DLD1 (cell line): ENCODE data around the gene AP4E1.
"Not testable (repeated sequence)": the region's sequence is repeated elsewhere in the genome, so short reads cannot be mapped to it uniquely, and the experiment has no call there.

Experiments
- in situ Hi-C: cut with HindIII; loops from 2 replicates; pipeline ENCODE4 v1.10.0; 2017; ENCODE audit warnings: low sequenced_read_pairs

Gene AP4E1

GRCh38 chr15:50888054-50888453 is 20.4 kb upstream of the AP4E1 start:
- in situ Hi-C loops: no loop called here

GRCh38 chr15:50889589-50889988 is 18.9 kb upstream of the AP4E1 start:
- in situ Hi-C loops: no loop called here

GRCh38 chr15:50890751-50891150 is 17.7 kb upstream of the AP4E1 start:
- in situ Hi-C loops: no loop called here

GRCh38 chr15:50891159-50891558 is 17.3 kb upstream of the AP4E1 start:
- in situ Hi-C loops: no loop called here

- in situ Hi-C loops: no loop called here
These were observed 14.5 kb upstream of the AP4E1 start for GRCh38 chr15:50893976-50894375.

GRCh38 chr15:50901390-50901789 is 7.1 kb upstream of the AP4E1 start:
- in situ Hi-C loops: not testable (repeated sequence)

GRCh38 chr15:50904211-50904610 is 4.3 kb upstream of the AP4E1 start:
- in situ Hi-C loops: no loop called here

GRCh38 chr15:50905055-50905454 is 3.4 kb upstream of the AP4E1 start:
- in situ Hi-C loops: no loop called here

- in situ Hi-C loops: no loop called here
These were observed 1.4 kb upstream of the AP4E1 start for GRCh38 chr15:50906954-50907600.

GRCh38 chr15:50907601-50908208 is 778 bp upstream of the AP4E1 start:
- in situ Hi-C loops: no loop called here

GRCh38 chr15:50909010-50909317 is 481 bp downstream of the AP4E1 start:
- in situ Hi-C loops: no loop called here

- in situ Hi-C loops: not testable (repeated sequence)
These were observed 1.9 kb downstream of the AP4E1 start for GRCh38 chr15:50910426-50910795.

- in situ Hi-C loops: no loop called here
These were observed 2.5 kb downstream of the AP4E1 start for GRCh38 chr15:50911001-50911400.

GRCh38 chr15:50911621-50912020 is 3.1 kb downstream of the AP4E1 start:
- in situ Hi-C loops: no loop called here

- in situ Hi-C loops: no loop called here
These were observed 7.9 kb downstream of the AP4E1 start for GRCh38 chr15:50916400-50916799.

GRCh38 chr15:50919359-50919758 is 10.9 kb downstream of the AP4E1 start:
- in situ Hi-C loops: not testable (repeated sequence)

- in situ Hi-C loops: no loop called here
These were observed 16.8 kb downstream of the AP4E1 start for GRCh38 chr15:50925281-50925680.

- in situ Hi-C loops: no loop called here
These were observed 20.6 kb downstream of the AP4E1 start for GRCh38 chr15:50929062-50929461.

- in situ Hi-C loops: no loop called here
These were observed 22.3 kb downstream of the AP4E1 start for GRCh38 chr15:50930792-50931191.

GRCh38 chr15:50933341-50933740 is 24.9 kb downstream of the AP4E1 start:
- in situ Hi-C loops: no loop called here

- in situ Hi-C loops: no loop called here
These were observed 30.0 kb downstream of the AP4E1 start for GRCh38 chr15:50938525-50938924.

GRCh38 chr15:50939911-50940310 is 31.4 kb downstream of the AP4E1 start:
- in situ Hi-C loops: no loop called here

- in situ Hi-C loops: no loop called here
These were observed 32.0 kb downstream of the AP4E1 start for GRCh38 chr15:50940506-50940905.
